GM18858 (cell line): ENCODE results near the gene EGF.
"Not testable (repeated sequence)": the region's sequence is repeated elsewhere in the genome, so short reads cannot be mapped to it uniquely, and the experiment has no call there.

Experiments used
- ATAC-seq: cut with Tn5 transposase; IDR thresholded peaks from one replicate; pipeline ENCODE4 v1.9.1; 2021; ENCODE audit not compliant: unreplicated experiment

Gene EGF

DNA sequence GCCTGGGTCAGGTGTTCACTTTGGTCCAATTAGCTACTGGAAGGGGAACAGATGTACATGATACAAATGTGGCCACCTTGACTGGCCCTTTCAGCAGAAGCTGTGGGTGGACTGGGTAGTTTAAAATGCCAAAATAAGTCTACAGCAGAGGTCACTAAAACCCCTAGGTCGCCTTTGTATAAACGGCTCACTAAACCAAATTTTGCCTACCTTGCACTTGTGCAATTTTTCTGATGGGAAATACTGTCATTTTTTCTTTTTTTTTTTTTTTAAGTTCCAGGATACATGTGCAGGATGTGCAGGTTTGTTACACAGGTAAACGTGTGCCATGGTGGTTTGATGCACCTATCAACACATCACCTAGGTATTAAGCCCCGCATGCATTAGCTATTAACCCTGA is 109.8 kb downstream of the EGF start:
- no peak for ATAC-seq

DNA sequence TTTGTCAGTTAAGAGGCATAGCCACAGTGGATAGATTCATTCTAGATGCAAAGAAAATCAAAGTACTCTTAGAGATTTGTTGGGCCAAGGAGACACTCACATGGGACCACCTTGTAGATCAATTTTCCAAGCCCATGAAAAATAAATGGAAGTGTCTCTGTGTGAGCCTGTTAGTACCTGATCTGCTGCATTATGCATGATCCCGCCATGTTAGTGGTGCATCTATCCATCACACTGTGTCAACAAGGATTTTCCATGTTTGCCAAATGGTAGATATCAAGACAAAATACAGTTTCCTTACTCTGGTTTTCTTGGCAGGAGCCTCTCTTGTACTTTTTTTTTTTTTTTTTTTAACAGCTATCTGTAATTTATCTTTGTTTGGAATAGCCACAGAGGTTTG is 112.4 kb downstream of the EGF start:
- no peak for ATAC-seq

DNA sequence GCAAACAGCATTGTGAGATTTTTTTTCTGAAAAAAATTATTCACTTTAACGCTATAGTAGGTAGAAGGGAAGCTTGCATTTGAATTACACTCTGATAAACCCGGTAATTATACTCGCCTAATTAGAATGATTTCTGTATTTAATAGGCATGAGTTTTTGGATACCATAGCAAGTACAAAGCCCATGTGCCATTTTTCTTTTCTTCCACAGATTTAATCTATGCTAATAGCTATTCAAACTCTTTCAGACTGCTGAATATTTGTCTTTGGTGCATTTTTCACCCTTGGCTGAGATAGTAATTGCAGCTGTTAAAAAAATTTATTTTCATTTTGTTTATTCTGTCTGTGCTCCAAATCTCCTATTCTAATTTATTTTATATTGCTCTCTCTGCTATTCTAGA is 113.0 kb downstream of the EGF start:
- ATAC-seq = no peak

DNA sequence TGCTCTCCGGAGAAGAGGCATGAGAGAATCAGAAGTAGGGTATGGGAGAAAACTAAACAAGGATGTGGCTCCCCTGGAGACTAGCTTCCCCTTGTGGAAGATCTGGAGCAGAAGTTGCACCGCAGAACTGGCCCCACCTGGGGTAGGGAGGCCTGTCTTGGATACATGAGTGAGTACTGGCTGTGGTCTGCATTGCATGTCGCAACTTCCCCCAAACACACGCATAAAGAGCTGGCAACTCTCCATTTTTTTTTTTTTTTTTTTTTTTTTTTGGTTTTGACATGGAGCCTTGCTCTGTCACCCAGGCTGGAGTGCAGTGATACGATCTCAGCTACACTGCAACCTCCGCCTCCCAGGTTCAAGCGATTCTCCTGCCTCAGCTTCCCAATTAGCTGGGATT is 119.9 kb downstream of the EGF start:
- no peak for ATAC-seq

DNA sequence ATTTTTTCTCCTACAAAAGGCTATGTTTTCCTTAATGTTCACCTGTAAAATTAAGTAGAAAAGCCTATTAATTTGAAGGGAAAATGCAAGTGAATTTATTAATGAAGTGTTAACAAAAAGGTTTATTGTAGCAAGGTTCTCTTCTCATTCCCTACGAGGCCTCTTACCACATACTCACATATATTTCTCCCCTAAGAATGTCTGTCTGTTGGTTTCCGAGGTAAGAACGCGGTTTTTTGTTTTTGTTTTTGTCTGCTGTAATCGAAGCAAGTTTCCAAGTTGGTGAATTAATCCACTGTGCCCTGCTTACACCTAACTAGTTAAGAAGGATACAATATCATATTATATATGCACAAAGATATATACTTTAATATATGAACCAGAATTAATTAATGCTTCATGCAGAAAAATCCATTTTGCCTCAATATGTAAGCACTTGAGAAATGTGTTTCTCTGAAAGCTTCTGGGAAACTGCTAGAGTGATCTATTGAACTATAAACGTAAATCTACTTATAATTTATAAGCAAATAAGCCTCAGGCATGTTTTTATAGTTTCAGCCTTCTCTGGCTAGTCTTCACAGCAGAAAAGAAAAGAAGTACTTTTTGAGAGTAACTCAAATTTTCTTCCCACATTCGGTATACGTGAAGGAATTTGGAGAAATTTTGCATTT is 120.8 kb downstream of the EGF start:
- ATAC-seq = peak; percentile 2

DNA sequence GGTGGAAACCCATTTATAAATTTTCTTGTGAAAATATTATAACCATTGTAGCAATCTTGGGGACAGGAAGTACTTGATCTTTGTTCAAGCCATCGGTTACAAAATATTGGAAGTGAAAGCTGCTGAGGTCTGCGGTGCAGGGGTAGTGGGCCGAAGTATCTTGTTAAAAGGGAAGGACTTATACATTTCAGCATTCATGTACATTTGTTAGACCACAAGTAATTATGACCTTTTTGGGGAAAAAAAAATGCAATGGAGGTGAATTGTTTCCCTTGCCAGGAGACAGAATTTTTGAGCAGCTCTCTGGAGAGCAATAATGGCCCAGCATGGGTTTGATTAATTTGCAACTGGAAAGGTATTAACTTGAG is 121.3 kb downstream of the EGF start:
- ATAC-seq = peak; percentile 99

DNA sequence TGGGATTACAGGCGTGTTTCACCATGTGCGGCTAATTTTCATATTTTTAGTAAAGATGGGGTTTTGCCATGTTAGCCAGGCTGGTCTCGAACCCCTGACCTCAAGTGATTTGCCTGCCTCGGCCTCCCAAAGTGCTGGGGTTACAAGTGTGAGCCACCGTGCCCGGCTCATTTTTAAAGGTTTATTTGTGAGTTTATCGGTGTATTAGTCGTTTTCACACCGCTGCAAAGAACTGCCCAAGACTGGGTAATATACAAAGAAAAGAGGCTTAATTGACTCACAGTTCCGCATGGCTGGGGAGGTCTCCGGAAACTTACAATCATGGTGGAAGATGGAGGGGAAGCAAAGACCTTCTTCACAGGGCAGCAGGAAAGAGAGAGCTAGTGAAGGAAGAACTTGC is 126.5 kb downstream of the EGF start:
- ATAC-seq = not testable (repeated sequence)

DNA sequence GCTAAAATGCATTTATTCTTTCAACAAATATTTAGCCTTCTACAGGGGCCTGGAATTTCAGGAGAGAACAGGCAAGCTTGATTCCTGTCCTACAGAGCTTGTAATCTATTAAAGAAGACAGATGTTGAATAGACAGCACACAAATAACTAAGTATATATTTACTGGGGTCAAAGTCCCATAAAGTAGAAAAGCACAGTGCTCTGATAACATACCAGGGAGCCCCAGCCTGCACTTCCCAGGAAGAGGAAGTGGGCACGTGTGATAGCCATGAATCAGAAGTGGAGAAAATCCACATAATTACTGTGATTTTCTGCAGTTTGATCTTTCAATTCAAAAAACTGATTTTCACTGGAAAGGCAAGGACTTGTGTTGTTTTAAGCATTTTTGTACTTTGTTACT is 129.1 kb downstream of the EGF start:
- no peak for ATAC-seq

DNA sequence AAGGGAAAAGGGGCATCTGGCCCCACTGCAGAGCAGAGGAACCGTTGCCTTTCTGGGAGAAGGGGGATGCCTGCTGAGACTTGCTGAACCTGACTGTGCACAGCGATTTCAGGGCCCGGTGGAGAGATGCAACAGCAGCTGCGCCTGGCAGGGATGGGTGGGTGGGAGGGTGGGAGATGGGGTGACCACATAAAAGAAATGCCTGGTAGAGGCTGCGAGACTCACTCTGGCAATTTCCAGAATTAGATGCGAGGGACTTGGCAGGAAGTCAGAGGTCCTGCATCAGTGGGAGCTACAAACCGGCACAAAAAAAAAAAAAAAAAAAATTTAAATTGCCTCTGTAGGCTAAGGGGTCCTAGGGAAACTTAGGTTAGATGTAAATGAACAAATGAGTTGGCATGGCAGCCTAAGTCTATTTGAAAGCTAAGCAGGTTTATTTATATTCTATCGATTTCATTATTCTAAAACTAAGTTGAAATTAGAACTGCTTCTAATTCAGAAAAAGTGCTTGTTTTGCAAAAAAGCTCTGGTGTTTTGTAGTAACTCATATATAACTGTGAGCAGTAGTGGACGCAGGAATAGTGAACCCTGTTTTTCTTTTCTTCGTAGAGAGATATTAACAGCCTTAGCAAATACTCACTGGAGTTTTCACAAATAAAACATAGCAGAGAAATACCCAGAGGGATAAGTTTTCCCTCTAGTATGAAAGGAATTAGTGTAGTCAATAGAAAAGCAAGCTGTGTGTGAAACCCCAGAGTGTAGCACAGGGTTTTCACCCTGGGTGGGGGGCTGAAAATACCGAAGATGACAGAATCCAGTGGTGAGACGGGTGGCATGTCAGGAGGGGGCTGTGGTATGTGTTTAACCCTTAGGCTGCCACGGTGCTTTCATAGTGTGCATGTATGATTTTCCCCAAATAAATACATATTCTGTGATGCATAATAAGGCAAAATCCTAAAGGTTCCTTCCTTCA is 130.1 kb downstream of the EGF start:
- ATAC-seq = no peak

DNA sequence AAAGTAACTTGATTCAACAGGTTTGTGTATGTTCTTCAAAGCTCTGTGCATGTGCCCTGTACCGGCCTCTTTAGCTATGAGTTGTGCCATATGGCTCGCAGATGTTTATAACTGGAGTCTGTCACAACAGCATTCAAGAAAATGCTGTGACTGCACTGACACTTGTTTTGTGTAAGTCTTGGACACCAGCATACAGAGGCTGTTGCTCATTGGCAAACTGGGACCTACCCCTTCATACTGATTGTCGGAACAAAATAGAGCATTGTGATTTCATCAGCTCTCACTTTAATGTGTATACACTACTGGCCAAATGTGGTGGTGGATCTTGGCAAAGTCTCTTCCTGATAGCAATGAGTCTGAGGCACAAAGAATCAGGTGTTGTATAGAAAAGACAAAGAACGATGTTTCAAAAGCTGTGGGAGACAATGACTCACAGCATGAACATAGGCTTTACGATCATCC is 133.9 kb downstream of the EGF start:
- no peak for ATAC-seq

DNA sequence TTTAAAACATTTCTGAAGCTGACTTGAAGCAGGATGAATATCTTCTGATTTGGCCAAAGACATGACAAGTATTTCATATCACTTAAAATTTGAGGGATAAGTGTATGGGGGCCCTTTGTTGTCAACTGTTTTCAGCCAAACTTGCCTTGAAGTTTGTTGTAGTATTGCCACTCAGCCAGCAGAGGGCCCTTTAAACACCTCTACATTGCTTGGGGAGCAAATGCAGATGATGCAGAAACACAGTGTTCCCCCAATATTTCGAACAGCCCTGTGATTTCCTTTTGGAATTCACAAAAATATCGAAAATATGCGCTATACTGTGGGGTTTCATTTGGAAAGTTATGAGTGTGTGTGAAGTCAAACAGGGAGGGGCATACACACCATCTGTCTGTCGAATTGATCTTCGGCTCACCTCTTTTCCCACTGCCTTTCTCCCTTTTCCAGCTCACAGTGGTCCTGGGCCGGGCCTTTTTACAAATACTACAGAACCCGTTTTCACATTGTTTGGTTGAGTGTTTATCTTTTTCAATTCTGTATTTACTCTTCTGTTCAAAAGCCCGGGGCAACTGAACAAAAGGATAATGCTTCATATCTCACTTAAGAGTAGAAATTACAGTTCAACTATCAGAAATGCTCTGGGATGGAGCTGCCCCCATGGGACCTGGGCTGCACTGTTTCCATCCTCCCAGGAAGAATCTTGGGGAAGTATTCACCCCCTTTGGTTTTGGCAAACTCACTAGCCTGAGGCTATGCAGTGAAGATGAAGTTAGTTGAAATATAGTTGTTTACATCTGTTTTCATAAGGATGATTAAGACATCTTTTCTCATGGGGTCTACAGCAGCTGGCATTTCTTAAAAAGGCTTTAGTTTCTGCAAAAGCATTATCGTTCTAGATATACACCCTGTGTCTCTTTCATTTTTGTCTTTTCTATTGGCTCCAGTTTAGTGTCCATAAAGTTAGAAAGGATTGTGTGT is 137.6 kb downstream of the EGF start:
- no peak for ATAC-seq

DNA sequence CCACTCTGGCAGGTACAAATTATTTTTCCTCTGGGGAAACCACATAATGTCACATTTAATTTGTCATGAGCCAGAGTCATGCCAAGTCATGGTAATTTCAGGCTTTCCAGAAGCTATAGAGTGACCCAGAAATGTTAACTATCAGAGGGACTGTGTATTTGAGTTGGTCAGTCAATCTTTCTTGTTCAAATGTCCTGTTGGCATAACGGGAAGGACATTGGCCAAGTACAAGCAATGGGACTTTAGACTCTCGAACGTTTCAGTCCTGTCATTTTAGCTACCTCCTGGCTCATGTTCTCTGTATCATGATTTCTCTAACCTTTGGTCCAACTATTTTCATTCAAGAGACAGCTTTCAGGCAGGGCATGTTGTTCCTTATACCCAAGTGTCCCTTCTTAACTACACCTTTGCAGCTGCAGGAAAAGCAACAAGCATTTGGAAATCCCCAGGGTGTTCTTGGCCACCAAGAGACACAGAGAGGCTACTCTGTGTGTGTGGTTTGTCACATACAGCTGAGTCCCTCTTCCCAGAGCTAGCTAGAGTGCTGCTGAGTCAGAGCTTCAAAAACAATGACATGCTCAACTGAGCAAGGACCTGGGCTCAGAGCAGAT is 142.6 kb downstream of the EGF start:
- peak; percentile 85 for ATAC-seq

DNA sequence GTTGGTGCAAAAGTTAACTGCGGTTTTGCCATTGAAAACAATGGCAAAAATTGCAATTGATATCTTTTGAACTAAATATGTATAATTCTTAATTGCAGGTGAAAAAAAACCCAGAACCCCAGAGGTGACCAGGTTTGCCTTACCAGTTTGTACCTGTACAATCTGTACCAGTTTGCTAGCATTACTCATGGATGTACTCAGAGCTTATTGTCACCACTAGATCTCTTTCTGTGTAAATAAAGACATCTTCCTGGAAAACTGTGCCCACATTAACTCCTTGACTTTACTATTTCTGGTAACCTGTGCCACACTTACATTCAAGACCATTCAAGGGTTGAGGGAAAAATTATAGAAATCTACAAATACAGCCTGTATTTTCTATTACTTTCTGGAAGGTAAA is 146.0 kb downstream of the EGF start:
- ATAC-seq = no peak

DNA sequence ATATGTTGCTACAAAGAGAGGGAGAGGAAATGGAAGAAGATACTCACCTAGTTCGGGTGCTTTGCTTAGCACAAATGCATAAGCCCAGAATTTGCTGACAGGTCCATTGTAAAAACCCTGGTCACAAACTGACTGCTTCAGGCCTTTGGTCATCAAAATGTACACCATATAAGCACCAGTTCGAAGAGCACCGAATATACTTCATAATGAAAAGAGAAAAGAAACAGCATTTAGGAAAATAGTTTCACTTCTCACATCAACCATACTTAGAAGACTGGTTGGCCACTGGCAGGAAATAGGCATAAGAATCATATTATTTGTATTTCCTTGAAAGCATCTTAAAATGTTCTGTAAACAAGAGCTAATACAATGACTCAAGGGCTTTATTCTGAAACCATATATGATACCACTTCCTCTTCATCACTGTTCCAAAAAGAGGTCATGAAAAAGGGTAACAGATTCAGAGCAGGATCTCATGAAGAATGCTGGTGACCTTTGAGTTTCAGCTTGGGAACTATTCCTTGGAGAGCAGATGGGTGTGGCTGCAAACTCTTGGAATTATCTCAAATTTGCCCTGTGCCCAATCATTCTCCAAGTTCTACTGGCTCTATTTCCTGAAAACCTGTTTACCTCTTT is 147.0 kb downstream of the EGF start:
- peak; percentile 84 for ATAC-seq

DNA sequence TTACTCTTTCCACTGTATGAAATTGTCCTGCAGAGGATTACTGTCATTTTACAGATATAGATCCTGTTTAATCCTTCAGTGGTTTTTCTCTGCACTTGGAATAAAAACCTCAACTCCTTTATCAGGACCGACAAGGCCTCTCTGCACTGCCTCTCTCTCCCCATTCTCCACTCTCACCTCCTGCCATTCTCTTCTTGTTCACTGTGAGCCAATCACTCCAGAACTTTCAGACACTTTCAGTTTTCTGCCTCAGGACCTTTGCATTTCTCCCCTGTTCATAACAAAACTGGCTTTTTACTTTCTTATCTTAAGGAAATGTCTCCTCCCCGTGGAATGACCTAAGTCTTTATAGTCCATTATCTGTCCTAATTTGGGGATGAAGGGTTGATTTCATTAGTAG is 148.4 kb downstream of the EGF start:
- ATAC-seq = no peak
